Measurements from ENCODE around the gene C10orf53. TPM values are rescaled to one million over a fixed set of nuclear protein-coding genes. Genes with fewer than 3 reads are reported as not detected.
A peak's percentile ranks its signal among the peaks of the same experiment; 100 is the strongest.

Gene C10orf53, protein sequence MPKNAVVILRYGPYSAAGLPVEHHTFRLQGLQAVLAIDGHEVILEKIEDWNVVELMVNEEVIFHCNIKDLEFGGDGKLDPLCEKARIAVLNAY
- total RNA-seq (2021) (not detected in 3 replicates), Bru-seq, nascent RNA (percentile 13 among the genes with signal in this experiment)
- long read RNA-seq, experiment 1, result 0 reads
- long read RNA-seq, experiment 2, result 0 reads
- long read RNA-seq, experiment 3, result 0 reads

DNA sequence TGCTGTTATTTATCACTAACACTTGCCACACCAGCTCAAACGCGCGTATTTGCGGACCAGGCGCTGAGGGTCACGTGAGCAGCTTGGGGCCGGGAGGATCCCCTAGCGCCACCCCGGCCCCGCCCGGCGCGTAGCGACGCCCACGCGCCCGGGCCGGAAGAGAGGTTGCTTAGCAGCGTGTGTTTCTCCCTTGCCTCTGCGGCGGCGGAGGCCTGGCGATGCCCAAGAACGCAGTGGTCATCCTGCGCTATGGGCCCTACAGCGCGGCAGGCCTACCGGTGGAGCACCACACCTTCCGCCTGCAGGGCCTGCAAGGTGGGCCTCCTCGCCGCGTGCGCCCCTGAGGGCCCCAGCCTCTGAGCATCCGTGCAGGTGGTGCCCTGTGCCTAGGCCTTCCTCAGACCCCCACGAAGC lies at the start of gene C10orf53:
TSS of gene C10orf53 (plus strand) at position 172 of the 414 bp plus-strand sequence. CDS start at position 219, 47 bp downstream.
- DNase-seq (ENCODE audit: low spot score) (peak; percentile 78), ATAC-seq (peak; percentile 99)
- H3K9me3 Mint-ChIP-seq, result peaks cover 35% of the 10 kb centered on the region
- H3K27ac Mint-ChIP-seq, result no peak within 1 kb of the TSS
- peak within 1 kb of the TSS; percentile 70 for H3K4me3 Mint-ChIP-seq
- POLR2A ChIA-PET, result interaction anchor here (0.6 to 1.6 kb wide), 3 partner anchors 10 to 15 kb away, joined by 3 to 4 read pairs (median 3); no protein-coding TSS in a partner anchor
- peaks cover 4% of the 10 kb centered on the region for H3K36me3 Mint-ChIP-seq
- peaks cover 97% of the 10 kb centered on the region for H3K27me3 Mint-ChIP-seq (ENCODE audit: low read depth)
- H3K4me1 Mint-ChIP-seq, result 0 out of 2 replicates have a peak, but pooled peaks cover 6% of the 10 kb centered on the region
- CTCF ChIA-PET, result interaction anchor here (1.0 to 1.6 kb wide), 2 partner anchors 11 to 271 kb away, joined by 4 to 11 read pairs; no protein-coding TSS in a partner anchor
- peak; percentile 96 for TF ChIP-seq USF1 (CRISPR knock-in tag; IDR thresholded peaks at IDR 0.05)
- no peak for TF ChIP-seq ZNF396 (CRISPR knock-in tag; IDR thresholded peaks at IDR 0.05; ENCODE audit: borderline replicate concordance)
- peak; percentile 79; the same call in 1 of the 2 replicates for TF ChIP-seq FOXP1 (CRISPR knock-in tag; IDR thresholded peaks at IDR 0.05; ENCODE audit: borderline replicate concordance)
- no peak for TF ChIP-seq NFYB (CRISPR knock-in tag; conservative IDR thresholded peaks at IDR 0.05; ENCODE audit: low read depth)
- TF ChIP-seq ATF6 (CRISPR knock-in tag; IDR thresholded peaks at IDR 0.05), result no peak
- no peak for TF ChIP-seq GTF2I (CRISPR knock-in tag; conservative IDR thresholded peaks at IDR 0.05)
- no peak for TF ChIP-seq MXD4 (CRISPR knock-in tag; IDR thresholded peaks at IDR 0.05; ENCODE audit: borderline replicate concordance)
- TF ChIP-seq PRDM15 (CRISPR knock-in tag; IDR thresholded peaks at IDR 0.05), result no peak
- no peak for TF ChIP-seq JAZF1 (CRISPR knock-in tag; IDR thresholded peaks at IDR 0.05)
- TF ChIP-seq ATF3 (CRISPR knock-in tag; conservative IDR thresholded peaks at IDR 0.05), result no peak
- TF ChIP-seq SOX15 (CRISPR knock-in tag; IDR thresholded peaks at IDR 0.05), result no peak
- no peak for TF ChIP-seq E2F1 (CRISPR knock-in tag; IDR thresholded peaks at IDR 0.05)
- no peak for TF ChIP-seq JUN (CRISPR knock-in tag; IDR thresholded peaks at IDR 0.05)
- TF ChIP-seq, protein P1, sequence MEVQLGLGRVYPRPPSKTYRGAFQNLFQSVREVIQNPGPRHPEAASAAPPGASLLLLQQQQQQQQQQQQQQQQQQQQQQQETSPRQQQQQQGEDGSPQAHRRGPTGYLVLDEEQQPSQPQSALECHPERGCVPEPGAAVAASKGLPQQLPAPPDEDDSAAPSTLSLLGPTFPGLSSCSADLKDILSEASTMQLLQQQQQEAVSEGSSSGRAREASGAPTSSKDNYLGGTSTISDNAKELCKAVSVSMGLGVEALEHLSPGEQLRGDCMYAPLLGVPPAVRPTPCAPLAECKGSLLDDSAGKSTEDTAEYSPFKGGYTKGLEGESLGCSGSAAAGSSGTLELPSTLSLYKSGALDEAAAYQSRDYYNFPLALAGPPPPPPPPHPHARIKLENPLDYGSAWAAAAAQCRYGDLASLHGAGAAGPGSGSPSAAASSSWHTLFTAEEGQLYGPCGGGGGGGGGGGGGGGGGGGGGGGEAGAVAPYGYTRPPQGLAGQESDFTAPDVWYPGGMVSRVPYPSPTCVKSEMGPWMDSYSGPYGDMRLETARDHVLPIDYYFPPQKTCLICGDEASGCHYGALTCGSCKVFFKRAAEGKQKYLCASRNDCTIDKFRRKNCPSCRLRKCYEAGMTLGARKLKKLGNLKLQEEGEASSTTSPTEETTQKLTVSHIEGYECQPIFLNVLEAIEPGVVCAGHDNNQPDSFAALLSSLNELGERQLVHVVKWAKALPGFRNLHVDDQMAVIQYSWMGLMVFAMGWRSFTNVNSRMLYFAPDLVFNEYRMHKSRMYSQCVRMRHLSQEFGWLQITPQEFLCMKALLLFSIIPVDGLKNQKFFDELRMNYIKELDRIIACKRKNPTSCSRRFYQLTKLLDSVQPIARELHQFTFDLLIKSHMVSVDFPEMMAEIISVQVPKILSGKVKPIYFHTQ (CRISPR knock-in tag; IDR thresholded peaks at IDR 0.05), result no peak
- 0 out of 2 replicates have a peak, but pooled peaks have one; percentile 41 for TF ChIP-seq MLX (CRISPR knock-in tag; IDR thresholded peaks at IDR 0.05)
- TF ChIP-seq ZNF138 (CRISPR knock-in tag; conservative IDR thresholded peaks at IDR 0.05), result no peak
- no peak for TF ChIP-seq PRRX2 (CRISPR knock-in tag; IDR thresholded peaks at IDR 0.05)
- TF ChIP-seq NR2C2 (CRISPR knock-in tag; IDR thresholded peaks at IDR 0.05), result no peak
- peak; percentile 83; the same call in 1 of the 2 replicates for TF ChIP-seq SP1 (CRISPR knock-in tag; conservative IDR thresholded peaks at IDR 0.05)
- no peak for TF ChIP-seq TP53 (CRISPR knock-in tag; IDR thresholded peaks at IDR 0.05)
- no peak for TF ChIP-seq ZNF281 (CRISPR knock-in tag; IDR thresholded peaks at IDR 0.05)
- TF ChIP-seq GRHL2 (CRISPR knock-in tag; IDR thresholded peaks at IDR 0.05; ENCODE audit: insufficient replicate concordance, severe bottlenecking), result no peak

Data from WTC11 (cell line).